HCT116 (cell line): ENCODE results near the gene GPD2. TPM values are rescaled to one million over a fixed set of nuclear protein-coding genes. Genes with fewer than 3 reads are reported as not detected.

Experiments used
- ATAC-seq: fragments of 200-7000 bp; cut with Tn5 transposase; 2 replicates; pipeline ENCODE4 v1.9.1; 2020; ENCODE audit warnings: mild to moderate bottlenecking, moderate library complexity
- BruUV-seq: library from RNA; stranded (reverse); fragments of 400-500 nt; replicated peaks from 2 replicates; lab custom pipeline; 2021; lab: Mats Ljungman, UMichigan
- CTCF ChIA-PET: fragments of 300-600 bp; sonication (Branson Sonifier 250); formaldehyde crosslinking; loops from one replicate; lab custom pipeline; 2021; ENCODE audit warnings: antibody characterized with exemption; lab: Charles Lee
- POLR2A ChIA-PET: fragments of 300-600, 350-600 bp; sonication (Branson Sonifier 250); formaldehyde crosslinking; loops from one replicate; lab custom pipeline; 2021; ENCODE audit warnings: antibody characterized with exemption; lab: Charles Lee
- RAD21 ChIA-PET, 2 experiments: fragments of 300-600 bp; sonication (Branson Sonifier 250); formaldehyde crosslinking; loops; one replicate each; lab custom pipeline; 2023; ENCODE audit warnings: low total read pairs in 2 of 2; ENCODE audit not compliant: uncharacterized antibody in 2 of 2, unreplicated experiment in 2 of 2, low non-redundant PET in 1 of 2; lab: Charles Lee
- DNase-seq: peaks from one replicate; pipeline ENCODE4 v3.0.0-alpha.2; 2010; ENCODE audit warnings: low read depth, low spot score
- H2AFZ ChIP-seq: fragments of 200-600 bp; shearing (Covaris generic), sonication (generic); 2 replicates; pipeline ENCODE4 v1.6.1; 2017; ENCODE audit warnings: low read depth, mixed run types, mixed read lengths, antibody characterized with exemption, low read length; ENCODE audit not compliant: poor library complexity, severe bottlenecking
- H3K27ac ChIP-seq: 2 replicates; pipeline ENCODE4 v1.5.1; 2012; ENCODE audit warnings: low read depth, low read length
- H3K27me3 ChIP-seq: fragments of 200-600 bp; sonication (generic); 2 replicates; pipeline ENCODE4 v1.6.1; 2016; ENCODE audit warnings: mixed run types, low read length, mixed read lengths; ENCODE audit not compliant: insufficient read depth
- H3K36me3 ChIP-seq, 2 experiments: fragments of 200-500 bp in 1 of 2; fragments of 200-600 bp in 1 of 2; sonication (Bioruptor generic) in 1 of 2; sonication (generic) in 1 of 2; 2 replicates each; pipeline versions ENCODE4 v1.5.1 to v1.6.1; 2014 to 2016; ENCODE audit warnings: low read length in 2 of 2, inconsistent platforms in 1 of 2, mixed read lengths in 1 of 2, mixed run types in 1 of 2; ENCODE audit not compliant: insufficient read depth in 2 of 2, control insufficient read depth in 1 of 2
- H3K4me1 ChIP-seq, 2 experiments: fragments of 200-600 bp in 1 of 2; sonication (generic) in 1 of 2; 2 replicates each; pipeline versions ENCODE4 v1.5.1 to v1.6.1; 2012 to 2017; ENCODE audit warnings: low read length in 2 of 2, inconsistent platforms in 1 of 2, mild to moderate bottlenecking in 1 of 2, mixed read lengths in 1 of 2, mixed run types in 1 of 2, moderate library complexity in 1 of 2; ENCODE audit not compliant: insufficient read depth in 2 of 2, control insufficient read depth in 1 of 2
- H3K4me2 ChIP-seq: fragments of 200-600 bp; sonication (generic); 2 replicates; pipeline ENCODE4 v1.6.1; 2017; ENCODE audit warnings: mixed run types, low read length, mixed read lengths
- H3K4me3 ChIP-seq, 2 experiments: fragments of 200-600 bp in 1 of 2; sonication (generic) in 1 of 2; replicated peaks in 1 of 2; 2 replicates each; pipeline ENCODE4 v1.5.1; 2011 to 2016; ENCODE audit warnings: low read length in 2 of 2, control low read depth in 1 of 2, low read depth in 1 of 2, mild to moderate bottlenecking in 1 of 2, mixed read lengths in 1 of 2, mixed run types in 1 of 2
- H3K79me2 ChIP-seq: fragments of 200-600 bp; sonication (generic); 2 replicates; pipeline ENCODE4 v1.6.1; 2017; ENCODE audit warnings: mild to moderate bottlenecking, mixed run types, low read length, moderate library complexity, mixed read lengths; ENCODE audit not compliant: insufficient read depth
- H3K9ac ChIP-seq: fragments of 200-600 bp; sonication (generic); 2 replicates; pipeline ENCODE4 v1.6.1; 2016; ENCODE audit warnings: low read length, mixed read lengths
- H3K9me2 ChIP-seq: fragments of 200-600 bp; sonication (generic), shearing (Covaris generic); 2 replicates; pipeline ENCODE4 v1.6.1; 2017; ENCODE audit warnings: mixed run types, mild to moderate bottlenecking, moderate library complexity; ENCODE audit not compliant: insufficient read depth
- H3K9me3 ChIP-seq, 2 experiments: fragments of 200-500 bp in 1 of 2; fragments of 200-600 bp in 1 of 2; sonication (Bioruptor generic) in 1 of 2; sonication (generic) in 1 of 2; 2 replicates each; pipeline ENCODE4 v1.6.1; 2014 to 2017; ENCODE audit warnings: low read length in 2 of 2, mixed read lengths in 2 of 2, inconsistent platforms in 1 of 2, low read depth in 1 of 2, mild to moderate bottlenecking in 1 of 2, mixed run types in 1 of 2, moderate library complexity in 1 of 2; ENCODE audit not compliant: control insufficient read depth in 1 of 2, insufficient read depth in 1 of 2
- H4K20me1 ChIP-seq: fragments of 200-600 bp; sonication (generic), shearing (Covaris generic); 2 replicates; pipeline ENCODE4 v1.6.1; 2017; ENCODE audit warnings: mixed run types, mild to moderate bottlenecking, moderate library complexity; ENCODE audit not compliant: insufficient read depth
- CBX3 ChIP-seq: IDR thresholded peaks from 2 replicates; pipeline ENCODE4 v1.6.1; 2012; ENCODE audit warnings: low read depth
- CEBPB ChIP-seq: IDR thresholded peaks from 2 replicates; pipeline ENCODE4 v1.6.1; 2012; ENCODE audit warnings: low read depth
- EGR1 ChIP-seq: IDR thresholded peaks from 2 replicates; pipeline ENCODE4 v1.6.1; 2012; ENCODE audit warnings: low read depth
- FOSL1 ChIP-seq: IDR thresholded peaks from 2 replicates; pipeline ENCODE4 v1.6.1; 2012; ENCODE audit warnings: low read depth
- JUND ChIP-seq: IDR thresholded peaks from 2 replicates; pipeline ENCODE4 v1.6.1; 2012
- POLR2A ChIP-seq: IDR thresholded peaks from 2 replicates; pipeline ENCODE4 v1.7.0; 2011; ENCODE audit warnings: borderline replicate concordance; ENCODE audit not compliant: insufficient read depth, insufficient read length; ENCODE audit errors: extremely low read depth
- POLR2AphosphoS5 ChIP-seq: IDR thresholded peaks from 2 replicates; pipeline ENCODE4 v1.6.1; 2011; ENCODE audit warnings: mild to moderate bottlenecking, low read depth, low read length, moderate library complexity
- RAD21 ChIP-seq: IDR thresholded peaks from 2 replicates; pipeline ENCODE4 v1.6.1; 2012; ENCODE audit warnings: low read depth, mild to moderate bottlenecking
- SIN3A ChIP-seq: IDR thresholded peaks from 2 replicates; pipeline ENCODE4 v1.6.1; 2012; ENCODE audit warnings: low read depth
- SP1 ChIP-seq: IDR thresholded peaks from 2 replicates; pipeline ENCODE4 v1.6.1; 2012; ENCODE audit warnings: low read depth
- SRF ChIP-seq: IDR thresholded peaks from 2 replicates; pipeline ENCODE4 v1.6.1; 2012; ENCODE audit warnings: low read depth
- TCF7L2 ChIP-seq: IDR thresholded peaks from 2 replicates; pipeline ENCODE4 v1.7.0; 2011; ENCODE audit warnings: borderline replicate concordance, inconsistent platforms; ENCODE audit not compliant: insufficient read depth, insufficient read length; ENCODE audit errors: extremely low read depth
- YY1 ChIP-seq: IDR thresholded peaks from 2 replicates; pipeline ENCODE4 v1.6.1; 2011; ENCODE audit warnings: low read length, low read depth, moderate library complexity, mild to moderate bottlenecking; ENCODE audit not compliant: insufficient replicate concordance; ENCODE audit errors: extremely low read depth
- ZBTB33 ChIP-seq: IDR thresholded peaks from 2 replicates; pipeline ENCODE4 v1.6.1; 2011; ENCODE audit warnings: mild to moderate bottlenecking, low read length, moderate library complexity; ENCODE audit not compliant: insufficient replicate concordance; ENCODE audit errors: extremely low read depth
- ZFX ChIP-seq: fragments of 450-650 bp; IDR thresholded peaks from 2 replicates; pipeline ENCODE4 v1.6.1; 2017
- ZNF274 ChIP-seq: fragments of 200-500 bp; sonication (Bioruptor generic); IDR thresholded peaks from 2 replicates; pipeline ENCODE4 v1.6.1; 2014; ENCODE audit warnings: mild to moderate bottlenecking, low read depth, low read length, inconsistent platforms
- intact Hi-C: fragments of 100-400 bp; cut with micrococcal nuclease; formaldehyde crosslinking; loops from 2 replicates; pipeline ENCODE4 v1.10.0; 2022
- total RNA-seq: library from RNA; stranded (reverse); gene quantifications from one replicate; pipeline ENCODE4 v1.2.1, GENCODE V29; 2021; ENCODE audit not compliant: unreplicated experiment
- TF ChIP-seq, protein P1 (sequence below): IDR thresholded peaks from 2 replicates; pipeline ENCODE4 v1.6.1; 2012
- TF ChIP-seq, protein P2 (sequence below): IDR thresholded peaks from 2 replicates; pipeline ENCODE4 v1.6.1; 2012

The GPD2 gene
- total RNA-seq, 1 experiment from 2014 or later: 80.7 TPM

- Histone ChIP-seq H3K4me1 (peaks cover 17 to 34% of the 10 kb centered on the region in 2 experiments), H3K36me3 (no peaks in the 10 kb centered on the region), H2AFZ (peak overlapping the region; percentile 76), H3K9ac (no peak overlapping the region), H3K4me3 (peak overlapping the region in 1 of 2 experiments; percentile 20; a peak in 1 of 4 replicates), H3K79me2 (no peaks in the 10 kb centered on the region), H3K4me2 (peak overlapping the region; percentile 58), H4K20me1 (no peaks in the 10 kb centered on the region), H3K27me3 (no peaks in the 10 kb centered on the region), H3K27ac (peak overlapping the region; percentile 44; the same call in 1 of the 2 replicates), H3K9me2 (no peaks in the 10 kb centered on the region), H3K9me3 (no peaks in the 10 kb centered on the region)
- ATAC-seq: no peak
- DNase-seq: no peak
- TF ChIP-seq JUND (no peak), TCF7L2 (no peak), RAD21 (no peak), YY1 (no peak), FOSL1 (no peak), SIN3A (no peak), CEBPB (no peak), SRF (no peak), POLR2A (no peak), POLR2AphosphoS5 (no peak), SP1 (no peak), EGR1 (no peak), ZNF274 (no peak), CBX3 (no peak), ZFX (no peak), ZBTB33 (no peak)
- TF ChIP-seq, protein P1, sequence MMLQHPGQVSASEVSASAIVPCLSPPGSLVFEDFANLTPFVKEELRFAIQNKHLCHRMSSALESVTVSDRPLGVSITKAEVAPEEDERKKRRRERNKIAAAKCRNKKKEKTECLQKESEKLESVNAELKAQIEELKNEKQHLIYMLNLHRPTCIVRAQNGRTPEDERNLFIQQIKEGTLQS: no peak
- TF ChIP-seq, protein P2, sequence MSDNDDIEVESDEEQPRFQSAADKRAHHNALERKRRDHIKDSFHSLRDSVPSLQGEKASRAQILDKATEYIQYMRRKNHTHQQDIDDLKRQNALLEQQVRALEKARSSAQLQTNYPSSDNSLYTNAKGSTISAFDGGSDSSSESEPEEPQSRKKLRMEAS: no peak
- ChIA-PET POLR2A (interaction anchor here (1.3 to 2.2 kb wide), 2 partner anchors 88 to 96 kb away, joined by 3 to 5 read pairs; no protein-coding TSS in a partner anchor), CTCF (no interaction called here), RAD21 (no interaction called here)
- intact Hi-C loops: no loop called here
- no TSS peak for BruUV-seq
Measured at GRCh38 chr2:156430236-156430979, 5.8 kb upstream of the GPD2 start.
